Fibroblast of mammary gland (primary cell): ENCODE results near the gene MTRF1.

ENCODE experiments used
- DNase-seq: peaks from one replicate; pipeline ENCODE4 v3.0.0-alpha.2; 2010; ENCODE audit warnings: low read depth
- H3K4me3 ChIP-seq: 2 replicates; pipeline ENCODE4 v1.5.1; 2011; ENCODE audit warnings: low read depth, mild to moderate bottlenecking, low read length, moderate library complexity; ENCODE audit not compliant: control insufficient read depth
- TF ChIP-seq, protein P1 (sequence below): conservative IDR thresholded peaks from 2 replicates; pipeline ENCODE4 v1.5.1; 2011; ENCODE audit warnings: low read depth, low read length, inconsistent platforms; ENCODE audit not compliant: control insufficient read depth, insufficient read depth

Gene MTRF1

DNA sequence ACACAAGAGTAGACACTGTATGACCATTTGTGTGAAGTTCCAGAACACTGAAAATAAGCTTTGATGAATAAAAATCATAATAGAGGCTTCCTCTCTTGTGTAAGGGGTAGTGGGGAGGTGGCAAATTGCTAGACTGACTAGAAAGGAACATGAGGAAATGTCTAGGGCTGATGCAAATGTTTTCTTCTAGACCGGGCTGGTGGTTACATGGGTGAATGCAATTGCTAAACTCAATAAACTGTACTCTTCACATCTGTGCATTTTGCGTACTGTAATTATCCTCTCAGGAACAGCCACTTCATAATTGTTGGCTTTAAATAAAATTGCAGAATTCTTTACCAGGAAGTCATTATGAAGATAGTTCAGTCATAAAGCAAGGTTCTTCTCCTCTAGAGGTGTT, 63.9 kb downstream of the MTRF1 start:
- no peak for DNase-seq
- H3K4me3 ChIP-seq = no peak overlapping the region
- TF ChIP-seq, protein P1, sequence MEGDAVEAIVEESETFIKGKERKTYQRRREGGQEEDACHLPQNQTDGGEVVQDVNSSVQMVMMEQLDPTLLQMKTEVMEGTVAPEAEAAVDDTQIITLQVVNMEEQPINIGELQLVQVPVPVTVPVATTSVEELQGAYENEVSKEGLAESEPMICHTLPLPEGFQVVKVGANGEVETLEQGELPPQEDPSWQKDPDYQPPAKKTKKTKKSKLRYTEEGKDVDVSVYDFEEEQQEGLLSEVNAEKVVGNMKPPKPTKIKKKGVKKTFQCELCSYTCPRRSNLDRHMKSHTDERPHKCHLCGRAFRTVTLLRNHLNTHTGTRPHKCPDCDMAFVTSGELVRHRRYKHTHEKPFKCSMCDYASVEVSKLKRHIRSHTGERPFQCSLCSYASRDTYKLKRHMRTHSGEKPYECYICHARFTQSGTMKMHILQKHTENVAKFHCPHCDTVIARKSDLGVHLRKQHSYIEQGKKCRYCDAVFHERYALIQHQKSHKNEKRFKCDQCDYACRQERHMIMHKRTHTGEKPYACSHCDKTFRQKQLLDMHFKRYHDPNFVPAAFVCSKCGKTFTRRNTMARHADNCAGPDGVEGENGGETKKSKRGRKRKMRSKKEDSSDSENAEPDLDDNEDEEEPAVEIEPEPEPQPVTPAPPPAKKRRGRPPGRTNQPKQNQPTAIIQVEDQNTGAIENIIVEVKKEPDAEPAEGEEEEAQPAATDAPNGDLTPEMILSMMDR = no peak

DNA sequence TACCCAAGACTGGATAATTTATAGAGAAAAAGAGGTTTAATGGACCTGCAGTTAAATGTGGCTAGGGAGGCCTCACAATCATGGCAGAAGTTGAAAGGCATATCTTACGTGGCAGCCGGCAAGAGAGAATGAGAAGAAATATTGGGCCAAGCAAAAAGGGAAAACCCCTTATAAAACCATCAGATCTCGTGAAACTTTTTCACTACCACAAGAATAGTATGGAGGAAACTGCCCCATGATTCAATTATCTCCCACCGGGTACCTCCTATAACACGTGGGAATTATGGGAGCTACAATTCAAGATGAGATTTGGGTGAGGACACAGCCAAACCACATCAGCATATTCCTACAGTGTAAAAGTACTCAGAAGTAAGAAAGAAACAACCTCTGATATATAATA, 64.3 kb downstream of the MTRF1 start:
- no peak for DNase-seq
- no peak overlapping the region for H3K4me3 ChIP-seq
- TF ChIP-seq, protein P1 = no peak

DNA sequence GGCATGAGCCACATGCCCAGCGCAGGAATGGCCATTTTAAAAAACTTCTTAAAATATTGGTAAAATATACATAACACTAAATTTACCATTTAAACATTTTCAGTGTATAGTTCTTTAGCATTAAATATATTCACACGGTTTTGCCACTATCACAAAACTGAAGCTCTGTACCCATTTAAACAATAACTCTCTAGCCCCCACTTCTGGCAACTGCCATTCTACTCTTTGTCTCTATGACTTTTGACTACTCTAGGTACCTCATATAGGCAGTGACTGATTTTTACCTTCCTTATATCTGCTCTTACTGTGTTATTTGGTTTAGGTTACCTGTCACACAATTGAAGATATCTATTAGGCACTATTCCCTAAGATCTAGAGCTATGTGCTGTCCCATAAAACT, 66.8 kb downstream of the MTRF1 start:
- DNase-seq = peak; percentile 31
- TF ChIP-seq, protein P1 = peak; percentile 54
- H3K4me3 ChIP-seq = no peak overlapping the region

DNA sequence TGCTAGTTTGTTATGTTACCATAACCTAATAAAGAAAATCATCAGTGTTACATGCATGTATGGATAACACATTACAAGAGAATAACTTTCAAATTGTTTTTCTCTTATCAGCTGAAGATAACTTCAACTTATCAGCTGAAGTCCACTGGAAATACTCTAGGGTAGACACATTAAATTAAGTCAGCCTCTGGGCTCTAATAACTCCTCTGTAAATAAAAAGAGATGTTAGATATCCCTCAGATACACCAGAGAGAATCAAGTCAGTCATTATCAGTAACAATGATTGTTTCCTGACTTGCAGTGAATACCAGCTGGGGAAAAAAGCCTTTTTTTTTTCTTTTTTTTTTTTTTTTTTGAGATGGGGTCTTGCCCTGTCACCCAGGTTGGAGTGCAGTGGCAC, 67.4 kb downstream of the MTRF1 start:
- H3K4me3 ChIP-seq = no peak overlapping the region
- TF ChIP-seq, protein P1 = no peak
- no peak for DNase-seq

DNA sequence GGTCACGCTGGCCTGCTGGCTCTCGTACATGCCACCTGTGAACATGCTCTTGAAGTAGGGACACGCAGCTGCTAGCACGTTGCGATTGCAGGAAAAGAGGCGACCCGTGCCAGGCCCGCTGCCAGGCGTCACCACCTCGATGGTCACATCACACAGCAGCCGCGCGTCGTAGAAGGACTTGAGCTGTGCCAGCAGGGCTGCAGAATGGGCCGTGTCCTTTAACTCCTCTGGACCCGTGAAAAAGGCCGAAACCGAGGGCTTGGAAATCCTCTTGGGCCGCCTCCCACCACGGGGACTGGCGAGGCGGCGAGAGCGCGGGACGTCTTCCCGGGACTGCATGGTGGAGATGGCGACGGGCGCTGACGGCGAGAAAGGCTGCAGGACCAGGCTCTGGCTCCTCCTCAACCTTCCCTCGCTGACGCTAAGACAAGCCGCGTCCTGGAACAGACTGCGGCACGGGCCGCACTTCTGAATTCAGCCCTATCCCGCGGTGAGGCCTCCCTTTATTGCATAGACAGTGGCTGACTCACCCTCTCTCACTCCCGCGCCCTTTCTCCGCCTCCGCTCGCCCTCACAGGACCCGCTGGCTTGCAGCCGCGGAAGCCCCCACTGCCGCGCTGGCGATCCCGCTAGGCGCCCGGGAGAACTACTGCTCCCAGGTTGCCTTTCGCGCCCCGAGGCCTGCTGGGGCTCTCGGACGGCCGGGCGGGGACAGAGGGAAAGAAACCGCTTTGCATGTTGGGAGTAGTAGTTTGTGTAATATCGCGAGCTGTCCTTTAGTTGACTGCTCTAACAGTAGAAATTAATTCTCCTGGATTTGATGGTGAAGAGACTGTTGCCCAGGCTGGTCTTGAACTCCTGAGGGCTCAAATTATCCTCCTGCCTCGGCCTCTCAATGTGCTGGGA, 69.2 kb downstream of the MTRF1 start, which contains the start of gene KBTBD7:
TSS of gene KBTBD7 (minus strand) at position 651 of the 906 bp plus-strand sequence. CDS start at position 339, 312 bp downstream.
- TF ChIP-seq, protein P1 = no peak
- DNase-seq = peak; percentile 98
- H3K4me3 ChIP-seq = peak within 1 kb of the TSS; percentile 56

DNA sequence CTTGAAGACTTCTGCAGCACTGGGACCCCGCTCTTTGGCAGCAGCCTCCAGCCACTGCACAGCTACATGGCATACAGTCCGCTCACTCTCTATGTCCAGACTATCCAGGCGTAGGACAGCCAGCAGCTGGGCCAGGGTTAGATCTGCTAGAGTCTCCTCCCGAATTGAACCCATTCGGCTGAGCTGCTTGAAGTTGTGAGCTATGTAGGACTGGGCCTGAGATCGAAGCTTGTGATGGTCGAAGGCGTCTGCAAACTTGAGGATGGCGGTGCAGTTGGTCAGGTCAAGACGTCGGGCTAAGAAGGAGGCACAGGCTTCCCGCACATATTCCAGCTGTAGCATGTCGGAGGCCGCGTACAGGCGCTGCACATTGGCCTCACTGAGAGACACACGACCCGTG, 69.9 kb downstream of the MTRF1 start:
- TF ChIP-seq, protein P1 = no peak
- no peak for DNase-seq
- H3K4me3 ChIP-seq = no peak overlapping the region
